ENCODE measurements around the gene UQCRQ. TPM values are rescaled to one million over a fixed set of nuclear protein-coding genes. Genes with fewer than 3 reads are reported as not detected.

Gene UQCRQ
- total RNA-seq, 1 donor from 2014 or later = 378 TPM

DNA sequence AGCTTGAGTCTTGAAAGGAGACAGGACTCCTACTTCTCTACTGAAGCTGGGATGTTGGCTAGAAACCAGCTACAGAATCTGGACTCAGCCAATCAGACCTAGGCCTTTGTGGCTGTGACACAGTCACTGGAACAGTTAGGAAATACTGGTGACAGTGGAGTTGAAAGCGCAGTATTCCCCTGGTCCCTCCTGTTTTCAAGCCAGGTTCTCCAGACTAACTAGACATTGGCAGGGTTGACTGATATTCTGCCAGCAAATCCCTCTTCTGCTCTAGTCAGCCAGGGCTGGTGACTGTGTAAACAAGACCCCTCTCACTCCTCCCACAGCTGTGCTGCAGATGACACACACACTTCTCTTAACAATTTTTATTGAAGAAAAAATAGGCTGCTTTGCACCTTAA lies 44.7 kb upstream of the UQCRQ start:
- DNase-seq (ENCODE audit: low spot score) = no peak
- Mint-ChIP-seq H3K36me3 (ENCODE audit: low read depth) (no peaks in the 10 kb centered on the region), H3K4me1 (ENCODE audit: low read depth) (peaks cover 9% of the 10 kb centered on the region), H3K27me3 (ENCODE audit: low read depth) (no peaks in the 10 kb centered on the region), H3K4me3 (ENCODE audit: unreplicated experiment) (no peak overlapping the region), H3K27ac (ENCODE audit: unreplicated experiment) (no peak overlapping the region), H3K9me3 (ENCODE audit: low read depth) (no peaks in the 10 kb centered on the region)
- TF ChIP-seq, protein P1, sequence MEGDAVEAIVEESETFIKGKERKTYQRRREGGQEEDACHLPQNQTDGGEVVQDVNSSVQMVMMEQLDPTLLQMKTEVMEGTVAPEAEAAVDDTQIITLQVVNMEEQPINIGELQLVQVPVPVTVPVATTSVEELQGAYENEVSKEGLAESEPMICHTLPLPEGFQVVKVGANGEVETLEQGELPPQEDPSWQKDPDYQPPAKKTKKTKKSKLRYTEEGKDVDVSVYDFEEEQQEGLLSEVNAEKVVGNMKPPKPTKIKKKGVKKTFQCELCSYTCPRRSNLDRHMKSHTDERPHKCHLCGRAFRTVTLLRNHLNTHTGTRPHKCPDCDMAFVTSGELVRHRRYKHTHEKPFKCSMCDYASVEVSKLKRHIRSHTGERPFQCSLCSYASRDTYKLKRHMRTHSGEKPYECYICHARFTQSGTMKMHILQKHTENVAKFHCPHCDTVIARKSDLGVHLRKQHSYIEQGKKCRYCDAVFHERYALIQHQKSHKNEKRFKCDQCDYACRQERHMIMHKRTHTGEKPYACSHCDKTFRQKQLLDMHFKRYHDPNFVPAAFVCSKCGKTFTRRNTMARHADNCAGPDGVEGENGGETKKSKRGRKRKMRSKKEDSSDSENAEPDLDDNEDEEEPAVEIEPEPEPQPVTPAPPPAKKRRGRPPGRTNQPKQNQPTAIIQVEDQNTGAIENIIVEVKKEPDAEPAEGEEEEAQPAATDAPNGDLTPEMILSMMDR (IDR thresholded peaks at IDR 0.05) = no peak

DNA sequence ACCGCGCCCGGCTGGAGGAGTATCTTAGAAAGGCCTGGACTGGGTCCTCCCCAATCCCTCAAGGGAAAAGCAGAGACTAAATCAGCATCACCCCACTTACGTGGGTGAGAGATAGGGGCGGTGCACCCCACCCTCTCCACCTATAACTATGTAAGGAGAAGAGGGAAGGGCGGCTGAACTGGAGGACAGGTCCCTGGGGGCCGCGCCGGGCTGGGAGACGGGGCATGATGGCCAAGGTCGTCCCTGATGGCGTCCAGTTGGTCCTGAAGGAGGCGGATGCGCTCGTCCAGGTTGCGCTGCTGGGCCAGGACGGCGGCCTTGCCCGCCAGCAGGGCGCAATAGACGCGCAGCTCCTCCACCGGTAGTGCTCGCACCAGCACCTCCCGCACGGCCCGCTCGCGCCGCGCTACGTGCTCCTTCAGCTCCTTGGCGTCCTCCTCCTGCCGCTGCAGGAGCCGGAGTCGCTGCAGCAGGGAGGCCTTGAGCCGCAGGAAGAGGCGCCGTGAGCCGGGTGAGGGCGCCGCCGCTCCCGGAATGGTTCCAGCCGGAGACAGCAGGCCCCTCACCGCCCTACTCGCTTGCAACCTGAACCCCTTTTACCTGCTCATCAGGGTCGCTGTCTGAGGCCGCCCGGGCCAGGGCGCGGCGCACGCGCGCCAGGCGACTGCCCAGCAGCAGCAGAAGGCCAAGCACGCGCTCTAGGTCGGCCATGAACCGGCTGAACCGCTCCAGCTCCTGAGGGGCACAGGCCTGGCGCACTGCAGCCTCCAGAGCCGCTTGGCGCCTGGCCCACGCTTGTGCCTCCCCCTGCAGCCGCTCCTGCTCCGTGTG lies 43.6 kb upstream of the UQCRQ start:
- Mint-ChIP-seq H3K27ac (ENCODE audit: unreplicated experiment) (no peak overlapping the region), H3K4me1 (ENCODE audit: low read depth) (peaks cover 9% of the 10 kb centered on the region), H3K36me3 (ENCODE audit: low read depth) (no peaks in the 10 kb centered on the region), H3K9me3 (ENCODE audit: low read depth) (no peaks in the 10 kb centered on the region), H3K27me3 (ENCODE audit: low read depth) (no peaks in the 10 kb centered on the region), H3K4me3 (ENCODE audit: unreplicated experiment) (no peak overlapping the region)
- TF ChIP-seq, protein P1 (IDR thresholded peaks at IDR 0.05) = no peak
- no peak for DNase-seq (ENCODE audit: low spot score)

DNA sequence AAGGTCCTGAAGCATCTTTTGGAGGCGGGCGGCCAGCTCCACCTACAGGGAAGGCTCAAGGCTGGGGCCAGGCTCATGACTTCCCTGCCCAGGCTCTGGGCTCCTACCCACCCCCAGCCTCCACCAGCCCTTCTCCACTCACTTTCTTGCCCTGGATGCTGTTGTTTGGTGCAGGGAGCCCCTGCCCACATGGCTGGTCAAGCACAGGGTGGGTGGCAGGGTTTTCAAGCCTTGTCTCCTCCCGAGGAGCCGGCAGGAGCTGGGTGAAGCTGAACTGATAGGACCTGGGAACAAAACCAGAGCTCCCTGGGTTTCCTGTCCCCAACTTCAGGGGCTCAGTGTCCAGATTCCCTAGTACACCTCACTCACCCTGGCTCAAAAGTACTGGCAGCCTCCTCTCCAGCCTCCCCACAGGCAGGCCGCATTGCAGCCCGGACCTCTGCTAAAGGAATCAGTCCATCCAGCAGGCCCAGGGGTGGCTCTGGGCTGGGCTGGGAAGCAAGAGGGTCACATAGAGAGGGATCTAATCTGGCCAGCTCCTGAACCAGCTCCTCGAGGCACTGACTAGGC lies 42.9 kb upstream of the UQCRQ start:
- TF ChIP-seq, protein P1 (IDR thresholded peaks at IDR 0.05) = no peak

DNA sequence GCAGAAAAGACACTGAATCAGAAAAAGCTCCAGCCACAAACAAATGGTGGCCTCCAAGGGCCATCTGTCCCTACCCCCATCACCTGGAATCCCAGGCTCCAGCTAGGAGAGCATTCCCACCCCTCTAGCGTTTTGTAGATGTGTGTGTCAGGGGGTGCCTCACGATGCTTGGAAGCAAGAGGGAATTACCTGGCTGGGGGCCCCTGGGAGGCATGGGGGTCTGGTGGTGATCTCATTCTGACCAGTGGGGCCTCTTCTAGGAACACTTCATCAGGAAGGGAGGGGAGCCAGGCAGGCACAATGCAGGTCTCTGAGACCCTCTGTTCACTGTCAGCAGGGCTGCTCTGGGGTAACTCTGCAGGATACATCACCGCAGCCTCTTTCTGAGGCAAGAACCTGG lies 42.0 kb upstream of the UQCRQ start:
- Mint-ChIP-seq H3K36me3 (ENCODE audit: low read depth) (no peaks in the 10 kb centered on the region), H3K4me3 (ENCODE audit: unreplicated experiment) (no peak overlapping the region), H3K27me3 (ENCODE audit: low read depth) (no peaks in the 10 kb centered on the region), H3K9me3 (ENCODE audit: low read depth) (no peaks in the 10 kb centered on the region), H3K4me1 (ENCODE audit: low read depth) (peaks cover 14% of the 10 kb centered on the region), H3K27ac (ENCODE audit: unreplicated experiment) (no peak overlapping the region)
- no peak for DNase-seq (ENCODE audit: low spot score)
- TF ChIP-seq, protein P1 (IDR thresholded peaks at IDR 0.05) = no peak

More for the DNA sequence above, 42.9 kb upstream of the UQCRQ start:
- peaks cover 9% of the 10 kb centered on the region for H3K4me1 Mint-ChIP-seq (ENCODE audit: low read depth)
- no peaks in the 10 kb centered on the region for H3K27me3 Mint-ChIP-seq (ENCODE audit: low read depth)
- no peak overlapping the region for H3K27ac Mint-ChIP-seq (ENCODE audit: unreplicated experiment)
- H3K9me3 Mint-ChIP-seq (ENCODE audit: low read depth) = no peaks in the 10 kb centered on the region
- H3K36me3 Mint-ChIP-seq (ENCODE audit: low read depth) = no peaks in the 10 kb centered on the region
- no peak overlapping the region for H3K4me3 Mint-ChIP-seq (ENCODE audit: unreplicated experiment)
- DNase-seq (ENCODE audit: low spot score) = no peak

DNA sequence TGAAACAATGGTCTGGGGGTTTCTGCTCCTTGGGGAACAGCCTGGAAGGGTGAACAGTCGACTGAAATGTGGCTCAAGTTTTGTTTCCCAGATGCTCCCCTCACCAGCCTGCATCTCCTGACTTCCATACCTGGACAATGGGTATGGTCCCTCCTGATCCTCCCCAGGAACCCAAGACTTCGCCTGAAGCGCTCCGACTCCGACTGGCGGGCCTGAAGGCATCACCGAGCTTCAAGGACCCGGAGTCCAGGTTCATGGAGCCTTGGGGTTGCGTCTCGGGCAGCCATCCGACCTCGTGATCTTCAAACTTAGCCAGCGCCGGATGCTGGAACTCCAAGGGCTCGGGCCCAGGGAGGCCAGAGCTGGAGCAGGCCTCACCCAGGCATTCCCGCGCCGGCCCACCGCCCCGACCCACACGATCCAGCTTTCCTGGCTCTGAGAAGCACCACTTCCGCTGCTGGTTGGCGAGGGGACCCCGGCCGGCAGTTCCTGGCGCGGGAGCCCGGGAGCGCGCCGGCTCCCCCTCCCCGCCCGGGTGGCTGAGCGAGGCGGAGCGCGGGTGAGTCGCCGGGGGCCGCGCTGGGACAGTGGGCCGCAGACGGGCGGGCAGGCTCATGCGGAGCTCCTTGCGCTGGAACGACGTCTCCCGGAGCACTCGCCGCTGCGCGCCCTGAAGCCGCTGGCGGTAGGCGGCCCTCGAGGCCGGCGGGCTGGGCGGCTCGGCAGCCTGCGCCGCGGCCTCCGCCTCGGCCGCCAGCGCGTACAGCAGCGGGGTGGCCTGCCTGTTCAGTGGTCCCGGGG lies 41.2 kb upstream of the UQCRQ start:
- Mint-ChIP-seq H3K27me3 (ENCODE audit: low read depth) (no peaks in the 10 kb centered on the region), H3K4me1 (ENCODE audit: low read depth) (peaks cover 14% of the 10 kb centered on the region), H3K36me3 (ENCODE audit: low read depth) (no peaks in the 10 kb centered on the region), H3K9me3 (ENCODE audit: low read depth) (no peaks in the 10 kb centered on the region), H3K27ac (ENCODE audit: unreplicated experiment) (no peak overlapping the region), H3K4me3 (ENCODE audit: unreplicated experiment) (no peak overlapping the region)
- DNase-seq (ENCODE audit: low spot score) = no peak
- TF ChIP-seq, protein P1 (IDR thresholded peaks at IDR 0.05) = no peak
